ENCODE data around the gene SLC25A19. TPM values are rescaled to one million over a fixed set of nuclear protein-coding genes. Genes with fewer than 3 reads are reported as not detected.

The SLC25A19 gene
- total and polyA plus RNA-seq, 10 of the 15 experiments (the other 5 are each of a cell fraction or from before 2014, with no cell fraction given): 32.9 to 91.6 (median 53.7) TPM

DNA sequence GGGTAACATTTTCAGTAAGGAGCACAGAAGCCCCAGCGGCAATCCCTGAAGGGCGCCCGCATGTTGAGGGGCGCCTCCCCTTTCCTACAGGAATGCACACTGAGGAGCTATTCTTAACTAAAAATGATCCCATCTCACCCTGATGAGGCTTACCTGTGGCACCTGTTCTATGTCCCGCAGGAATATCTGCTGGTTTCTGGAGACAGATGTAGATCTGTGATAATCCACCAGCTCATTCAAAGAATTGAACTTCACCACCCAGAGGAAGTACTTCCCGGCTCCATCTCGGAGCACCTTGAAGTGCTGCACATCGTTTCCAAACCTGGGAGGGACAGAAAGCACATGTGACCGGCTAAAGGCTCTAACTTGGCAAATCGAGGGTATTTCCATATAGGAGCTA is 32.3 kb upstream of the SLC25A19 start:
- Histone ChIP-seq H3K9me3 (replicated peaks; ENCODE audit: control insufficient read depth, insufficient read depth, low read length) (no peaks in the 10 kb centered on the region), H3K4me3 (no peak overlapping the region), H3K79me2 (ENCODE audit: control insufficient read depth, insufficient read depth, low read length) (peaks cover 51% of the 10 kb centered on the region), H3K27me3 (replicated peaks in 1 of 2; ENCODE audit: control insufficient read depth in 2 of 2, insufficient read depth in 2 of 2, low read length in 1 of 2) (no peaks in the 10 kb centered on the region), H2AFZ (ENCODE audit: control insufficient read depth, low read depth, low read length) (no peak overlapping the region), H4K20me1 (ENCODE audit: control insufficient read depth, insufficient read depth) (no peaks in the 10 kb centered on the region), H3K4me1 (ENCODE audit: control insufficient read depth, insufficient read depth, low read length) (peaks cover 76% of the 10 kb centered on the region), H3K27ac (ENCODE audit: control insufficient read depth, insufficient read depth) (no peak overlapping the region), H3K4me2 (ENCODE audit: control insufficient read depth, insufficient read depth) (no peak overlapping the region), H3K36me3 (ENCODE audit: control insufficient read depth in 2 of 2, insufficient read depth in 2 of 2, low read length in 1 of 2) (peaks cover 32 to 37% of the 10 kb centered on the region in 2 experiments), H3K9ac (ENCODE audit: control insufficient read depth, insufficient read depth, low read length) (no peak overlapping the region)
- DNase-seq (ENCODE audit: low read depth, low spot score) (no peak), ATAC-seq (no peak), FAIRE-seq (no peak)
- POLR2A ChIA-PET: interaction anchor here (0.6 to 13.4 kb wide), 14 partner anchors 14 to 90 kb away, joined by 3 to 255 read pairs (median 6); partner anchors contain the start of genes GRB2 and SLC25A19
- WGBS (ENCODE audit: insufficient coverage, insufficient replicate concordance, low lambda C conversion rate, missing lambda C conversion rate): 82% methylated on average over 10 of the region's 10 CpGs
- SMC1A ChIA-PET (ENCODE audit: uncharacterized antibody, unreplicated experiment): interaction anchor here (1.1 to 13.5 kb wide), 13 partner anchors 17 to 91 kb away, joined by 3 to 243 read pairs (median 31); partner anchors contain the start of gene SLC25A19
- BruUV-seq (replicated peaks): no TSS peak
- TF ChIP-seq NFYA (IDR thresholded peaks at IDR 0.05; ENCODE audit: borderline replicate concordance, low read depth, low read length): no peak
- TF ChIP-seq CBX3 (IDR thresholded peaks at IDR 0.05; ENCODE audit: borderline replicate concordance, low read depth): no peak
- TF ChIP-seq CHD1 (IDR thresholded peaks at IDR 0.05; ENCODE audit: low read depth, low read length): no peak
- no peak for TF ChIP-seq KDM1A (IDR thresholded peaks at IDR 0.05; ENCODE audit: borderline replicate concordance)
- no peak for TF ChIP-seq TARDBP (IDR thresholded peaks at IDR 0.05; ENCODE audit: borderline replicate concordance)
- no peak for TF ChIP-seq IKZF1 (conservative IDR thresholded peaks at IDR 0.05)
- TF ChIP-seq TCF12 (IDR thresholded peaks at IDR 0.05; ENCODE audit: low read depth, low read length): no peak
- TF ChIP-seq, protein P1, sequence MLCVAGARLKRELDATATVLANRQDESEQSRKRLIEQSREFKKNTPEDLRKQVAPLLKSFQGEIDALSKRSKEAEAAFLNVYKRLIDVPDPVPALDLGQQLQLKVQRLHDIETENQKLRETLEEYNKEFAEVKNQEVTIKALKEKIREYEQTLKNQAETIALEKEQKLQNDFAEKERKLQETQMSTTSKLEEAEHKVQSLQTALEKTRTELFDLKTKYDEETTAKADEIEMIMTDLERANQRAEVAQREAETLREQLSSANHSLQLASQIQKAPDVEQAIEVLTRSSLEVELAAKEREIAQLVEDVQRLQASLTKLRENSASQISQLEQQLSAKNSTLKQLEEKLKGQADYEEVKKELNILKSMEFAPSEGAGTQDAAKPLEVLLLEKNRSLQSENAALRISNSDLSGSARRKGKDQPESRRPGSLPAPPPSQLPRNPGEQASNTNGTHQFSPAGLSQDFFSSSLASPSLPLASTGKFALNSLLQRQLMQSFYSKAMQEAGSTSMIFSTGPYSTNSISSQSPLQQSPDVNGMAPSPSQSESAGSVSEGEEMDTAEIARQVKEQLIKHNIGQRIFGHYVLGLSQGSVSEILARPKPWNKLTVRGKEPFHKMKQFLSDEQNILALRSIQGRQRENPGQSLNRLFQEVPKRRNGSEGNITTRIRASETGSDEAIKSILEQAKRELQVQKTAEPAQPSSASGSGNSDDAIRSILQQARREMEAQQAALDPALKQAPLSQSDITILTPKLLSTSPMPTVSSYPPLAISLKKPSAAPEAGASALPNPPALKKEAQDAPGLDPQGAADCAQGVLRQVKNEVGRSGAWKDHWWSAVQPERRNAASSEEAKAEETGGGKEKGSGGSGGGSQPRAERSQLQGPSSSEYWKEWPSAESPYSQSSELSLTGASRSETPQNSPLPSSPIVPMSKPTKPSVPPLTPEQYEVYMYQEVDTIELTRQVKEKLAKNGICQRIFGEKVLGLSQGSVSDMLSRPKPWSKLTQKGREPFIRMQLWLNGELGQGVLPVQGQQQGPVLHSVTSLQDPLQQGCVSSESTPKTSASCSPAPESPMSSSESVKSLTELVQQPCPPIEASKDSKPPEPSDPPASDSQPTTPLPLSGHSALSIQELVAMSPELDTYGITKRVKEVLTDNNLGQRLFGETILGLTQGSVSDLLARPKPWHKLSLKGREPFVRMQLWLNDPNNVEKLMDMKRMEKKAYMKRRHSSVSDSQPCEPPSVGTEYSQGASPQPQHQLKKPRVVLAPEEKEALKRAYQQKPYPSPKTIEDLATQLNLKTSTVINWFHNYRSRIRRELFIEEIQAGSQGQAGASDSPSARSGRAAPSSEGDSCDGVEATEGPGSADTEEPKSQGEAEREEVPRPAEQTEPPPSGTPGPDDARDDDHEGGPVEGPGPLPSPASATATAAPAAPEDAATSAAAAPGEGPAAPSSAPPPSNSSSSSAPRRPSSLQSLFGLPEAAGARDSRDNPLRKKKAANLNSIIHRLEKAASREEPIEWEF (IDR thresholded peaks at IDR 0.05; ENCODE audit: insufficient replicate concordance, low read depth, low read length): no peak
- TF ChIP-seq, protein P2, sequence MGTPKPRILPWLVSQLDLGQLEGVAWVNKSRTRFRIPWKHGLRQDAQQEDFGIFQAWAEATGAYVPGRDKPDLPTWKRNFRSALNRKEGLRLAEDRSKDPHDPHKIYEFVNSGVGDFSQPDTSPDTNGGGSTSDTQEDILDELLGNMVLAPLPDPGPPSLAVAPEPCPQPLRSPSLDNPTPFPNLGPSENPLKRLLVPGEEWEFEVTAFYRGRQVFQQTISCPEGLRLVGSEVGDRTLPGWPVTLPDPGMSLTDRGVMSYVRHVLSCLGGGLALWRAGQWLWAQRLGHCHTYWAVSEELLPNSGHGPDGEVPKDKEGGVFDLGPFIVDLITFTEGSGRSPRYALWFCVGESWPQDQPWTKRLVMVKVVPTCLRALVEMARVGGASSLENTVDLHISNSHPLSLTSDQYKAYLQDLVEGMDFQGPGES (IDR thresholded peaks at IDR 0.05): no peak
- TF ChIP-seq DPF2 (IDR thresholded peaks at IDR 0.05): no peak
- TF ChIP-seq HDAC6 (IDR thresholded peaks at IDR 0.05; ENCODE audit: unreplicated experiment): no peak
- TF ChIP-seq, protein P3, sequence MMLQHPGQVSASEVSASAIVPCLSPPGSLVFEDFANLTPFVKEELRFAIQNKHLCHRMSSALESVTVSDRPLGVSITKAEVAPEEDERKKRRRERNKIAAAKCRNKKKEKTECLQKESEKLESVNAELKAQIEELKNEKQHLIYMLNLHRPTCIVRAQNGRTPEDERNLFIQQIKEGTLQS (IDR thresholded peaks at IDR 0.05; ENCODE audit: borderline replicate concordance, extremely low read depth, low read depth, low read length): no peak
- RAD21 ChIA-PET (ENCODE audit: unreplicated experiment): interaction anchor here (0.9 to 16.3 kb wide), 13 partner anchors 9 to 91 kb away, joined by 3 to 364 read pairs (median 17); partner anchors contain the start of genes GRB2, MIF4GD and SLC25A19
- in situ Hi-C loops (cut with MboI) (no loop called here), intact Hi-C loops (cut with micrococcal nuclease; ENCODE audit: unreplicated experiment) (loop anchor here (5.0 kb wide), 1 partner anchor 34 kb away; the partner anchor contains the start of gene SLC25A19)
- CTCF ChIA-PET: interaction anchor here (0.9 to 13.8 kb wide), 15 partner anchors 18 to 328 kb away, joined by 3 to 182 read pairs (median 28); partner anchors contain the start of genes GGA3, GRB2, MIF4GD and MRPS7

All from GM12878 (cell line).